Measurements from ENCODE around the gene HLA-DPA1. TPM values are rescaled to one million over a fixed set of nuclear protein-coding genes. Genes with fewer than 3 reads are reported as not detected.
A peak's percentile ranks its signal among the peaks of the same experiment; 100 is the strongest.

Gene HLA-DPA1
- total RNA-seq, 2 donors from 2014 or later, result 141 to 148 TPM

DNA sequence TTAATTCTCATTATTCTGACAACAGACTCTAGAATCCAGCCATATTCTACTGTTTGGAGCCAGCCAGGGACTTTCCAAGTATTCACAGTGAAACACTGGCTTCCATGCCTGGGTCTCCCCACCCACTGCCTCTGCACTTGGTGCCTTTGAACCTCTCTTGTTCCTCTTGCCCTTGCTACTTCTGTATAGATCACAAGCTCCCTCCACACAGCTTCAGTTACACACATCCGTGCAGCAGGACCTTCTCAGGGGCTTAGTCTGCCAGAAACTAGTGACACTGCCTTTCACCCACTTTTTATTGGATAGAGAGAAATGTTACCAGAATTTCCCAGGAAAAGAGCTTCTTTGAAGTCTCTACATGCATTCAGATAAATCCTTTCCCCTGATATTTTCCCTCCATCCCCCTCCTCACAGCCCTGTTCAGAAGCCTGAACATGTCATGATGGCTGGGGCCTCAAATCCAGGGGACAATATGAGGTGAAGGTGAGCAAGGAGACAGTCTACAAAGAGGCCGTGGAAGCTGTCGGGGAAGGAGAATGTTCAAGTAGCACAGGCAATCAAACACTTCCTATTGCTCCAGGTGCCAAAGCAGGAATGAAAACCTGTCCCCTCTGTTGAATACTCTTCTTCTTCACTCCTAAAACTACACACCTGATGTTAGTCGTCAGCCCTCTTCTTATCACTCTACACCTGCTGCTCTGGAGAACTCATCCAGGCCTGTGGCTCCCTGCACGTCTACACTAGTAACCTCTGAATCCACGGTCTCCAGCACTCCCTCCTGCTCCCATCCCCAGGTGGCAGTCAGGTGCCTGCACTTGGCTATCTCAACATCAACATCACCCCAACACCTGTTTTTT is 43.9 kb downstream of the HLA-DPA1 start:
- Histone ChIP-seq H3K27me3 (replicated peaks; ENCODE audit: insufficient read depth) (peaks cover 4% of the 10 kb centered on the region), H3K27ac (peak overlapping the region in 1 of 2 donors; percentile 51), H3K4me1 (ENCODE audit: control insufficient read depth in 1 of 2, low read depth in 2 of 2) (no peaks in the 10 kb centered on the region), H3K4me3 (no peak overlapping the region), H3K36me3 (no peaks in the 10 kb centered on the region), H3K9me3 (peaks cover 3% of the 10 kb centered on the region)
- TF ChIP-seq, protein P1, sequence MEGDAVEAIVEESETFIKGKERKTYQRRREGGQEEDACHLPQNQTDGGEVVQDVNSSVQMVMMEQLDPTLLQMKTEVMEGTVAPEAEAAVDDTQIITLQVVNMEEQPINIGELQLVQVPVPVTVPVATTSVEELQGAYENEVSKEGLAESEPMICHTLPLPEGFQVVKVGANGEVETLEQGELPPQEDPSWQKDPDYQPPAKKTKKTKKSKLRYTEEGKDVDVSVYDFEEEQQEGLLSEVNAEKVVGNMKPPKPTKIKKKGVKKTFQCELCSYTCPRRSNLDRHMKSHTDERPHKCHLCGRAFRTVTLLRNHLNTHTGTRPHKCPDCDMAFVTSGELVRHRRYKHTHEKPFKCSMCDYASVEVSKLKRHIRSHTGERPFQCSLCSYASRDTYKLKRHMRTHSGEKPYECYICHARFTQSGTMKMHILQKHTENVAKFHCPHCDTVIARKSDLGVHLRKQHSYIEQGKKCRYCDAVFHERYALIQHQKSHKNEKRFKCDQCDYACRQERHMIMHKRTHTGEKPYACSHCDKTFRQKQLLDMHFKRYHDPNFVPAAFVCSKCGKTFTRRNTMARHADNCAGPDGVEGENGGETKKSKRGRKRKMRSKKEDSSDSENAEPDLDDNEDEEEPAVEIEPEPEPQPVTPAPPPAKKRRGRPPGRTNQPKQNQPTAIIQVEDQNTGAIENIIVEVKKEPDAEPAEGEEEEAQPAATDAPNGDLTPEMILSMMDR (IDR thresholded peaks at IDR 0.05), result no peak
- ATAC-seq (ENCODE audit: insufficient number of reproducible peaks, low FRiP score, low read depth) (peak; percentile 6), DNase-seq (ENCODE audit: low spot score) (no peak)

DNA sequence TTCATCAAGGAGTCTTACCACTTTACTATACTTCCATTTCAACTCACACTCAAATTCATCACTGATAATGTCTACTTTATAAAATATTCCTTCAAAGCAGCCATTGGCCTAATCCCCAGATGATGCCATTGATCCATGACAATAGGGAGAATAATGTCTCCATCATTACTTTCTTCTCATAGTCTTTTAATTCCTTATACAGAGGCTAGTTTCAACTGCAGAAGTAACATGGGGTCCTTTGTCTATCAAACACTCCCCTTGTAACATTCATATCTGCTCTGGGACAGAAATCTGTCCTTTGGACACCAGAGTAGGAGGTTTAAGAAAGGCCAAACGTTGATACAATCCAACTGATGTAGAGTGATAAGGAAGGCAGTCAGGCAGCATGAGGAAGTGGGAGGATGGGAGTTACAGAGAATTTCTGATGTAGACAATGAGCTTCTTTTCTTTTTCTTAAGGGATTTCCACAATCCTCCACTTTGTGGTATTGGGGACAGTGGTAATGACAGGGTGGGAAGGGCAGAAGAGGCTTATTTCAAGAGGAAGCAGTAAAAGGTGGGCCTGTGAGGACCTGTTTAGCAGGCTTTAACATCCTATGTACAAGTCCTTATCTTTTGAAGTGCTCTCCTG is 45.1 kb downstream of the HLA-DPA1 start:
- no peaks in the 10 kb centered on the region for H3K27me3 ChIP-seq (replicated peaks; ENCODE audit: insufficient read depth)
- no peak overlapping the region for H3K4me3 ChIP-seq
- peak overlapping the region in 1 of 2 donors; percentile 37 for H3K27ac ChIP-seq
- ATAC-seq (ENCODE audit: insufficient number of reproducible peaks, low FRiP score, low read depth), result no peak
- no peaks in the 10 kb centered on the region for H3K4me1 ChIP-seq (ENCODE audit: control insufficient read depth in 1 of 2, low read depth in 2 of 2)
- TF ChIP-seq, protein P1 (IDR thresholded peaks at IDR 0.05), result no peak
- DNase-seq (ENCODE audit: low spot score), result no peak
- H3K9me3 ChIP-seq, result no peaks in the 10 kb centered on the region
- H3K36me3 ChIP-seq, result no peaks in the 10 kb centered on the region

DNA sequence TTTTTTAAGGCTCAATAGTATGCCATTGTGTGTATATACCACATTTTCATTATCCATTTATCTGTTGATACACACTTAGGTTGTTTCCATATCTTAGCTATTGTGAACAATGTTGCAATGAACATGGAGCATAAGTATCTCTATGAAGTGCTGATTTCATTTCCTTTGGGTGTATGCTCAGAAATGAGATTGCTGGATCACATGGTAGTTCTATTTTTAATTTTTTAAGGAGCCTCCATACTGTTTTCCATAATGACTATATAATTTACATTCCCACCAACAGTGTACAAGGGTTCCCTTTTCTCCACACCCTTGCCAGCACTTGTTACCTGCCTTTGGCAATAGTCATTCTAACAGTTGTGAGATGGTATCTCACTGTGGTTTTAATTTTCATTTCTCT is 48.9 kb downstream of the HLA-DPA1 start:
- Histone ChIP-seq H3K27me3 (replicated peaks; ENCODE audit: insufficient read depth) (no peaks in the 10 kb centered on the region), H3K36me3 (no peaks in the 10 kb centered on the region), H3K9me3 (no peaks in the 10 kb centered on the region), H3K4me1 (ENCODE audit: control insufficient read depth in 1 of 2, low read depth in 2 of 2) (peaks cover 0 to 2% of the 10 kb centered on the region in 2 donors), H3K4me3 (no peak overlapping the region), H3K27ac (no peak overlapping the region)
- TF ChIP-seq, protein P1 (IDR thresholded peaks at IDR 0.05), result no peak
- ATAC-seq (ENCODE audit: insufficient number of reproducible peaks, low FRiP score, low read depth), result no peak
- DNase-seq (ENCODE audit: low spot score), result no peak

DNA sequence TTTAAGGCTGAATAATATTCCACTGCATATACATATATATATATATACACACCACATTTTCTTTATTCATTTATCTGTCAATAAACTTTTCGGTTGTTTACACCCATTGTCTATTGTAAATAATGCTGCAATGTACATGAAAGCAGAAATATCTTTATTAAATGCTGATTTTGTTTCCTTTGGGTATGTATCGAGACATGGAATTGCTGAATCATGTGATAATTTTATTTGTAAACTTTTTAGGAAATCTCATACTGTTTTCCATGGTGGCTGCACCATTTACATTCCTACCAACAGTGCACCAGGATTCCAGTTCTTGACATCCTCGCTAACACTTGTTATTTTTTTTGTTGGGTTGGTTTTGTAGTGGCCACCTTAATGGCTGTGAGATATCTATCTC is 49.9 kb downstream of the HLA-DPA1 start:
- Histone ChIP-seq H3K9me3 (no peaks in the 10 kb centered on the region), H3K27me3 (replicated peaks; ENCODE audit: insufficient read depth) (no peaks in the 10 kb centered on the region), H3K27ac (no peak overlapping the region), H3K4me1 (ENCODE audit: control insufficient read depth in 1 of 2, low read depth in 2 of 2) (peaks cover 3 to 7% of the 10 kb centered on the region in 2 donors), H3K36me3 (no peaks in the 10 kb centered on the region), H3K4me3 (no peak overlapping the region)
- DNase-seq (ENCODE audit: low spot score) (no peak), ATAC-seq (ENCODE audit: insufficient number of reproducible peaks, low FRiP score, low read depth) (no peak)
- TF ChIP-seq, protein P1 (IDR thresholded peaks at IDR 0.05), result no peak

DNA sequence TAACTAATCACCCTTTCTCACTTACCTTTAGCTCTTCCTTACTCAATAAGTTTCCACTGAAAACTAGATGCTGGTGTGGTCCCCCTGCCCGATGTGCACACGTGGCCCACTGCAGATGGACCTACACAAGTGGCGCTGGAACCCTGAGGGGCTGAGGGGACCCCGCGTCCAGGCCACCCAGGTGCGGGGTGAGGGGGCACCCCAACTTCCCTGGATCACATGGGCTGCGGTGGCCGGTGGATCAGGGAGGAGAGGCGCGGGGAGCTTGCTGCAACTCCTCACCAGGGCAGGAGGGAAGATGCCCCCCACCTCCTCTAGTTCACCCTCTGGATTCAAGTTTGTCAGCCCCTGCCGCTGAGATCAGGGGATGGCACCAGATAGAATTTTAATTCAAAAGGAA is 51.5 kb downstream of the HLA-DPA1 start:
- H3K4me1 ChIP-seq (ENCODE audit: control insufficient read depth in 1 of 2, low read depth in 2 of 2), result peaks cover 7 to 9% of the 10 kb centered on the region in 2 donors
- TF ChIP-seq, protein P1 (IDR thresholded peaks at IDR 0.05), result no peak
- H3K27me3 ChIP-seq (replicated peaks; ENCODE audit: insufficient read depth), result no peaks in the 10 kb centered on the region
- H3K27ac ChIP-seq, result no peak overlapping the region
- H3K9me3 ChIP-seq, result no peaks in the 10 kb centered on the region
- no peak for ATAC-seq (ENCODE audit: insufficient number of reproducible peaks, low FRiP score, low read depth)
- H3K36me3 ChIP-seq, result no peaks in the 10 kb centered on the region
- DNase-seq (ENCODE audit: low spot score), result no peak
- no peak overlapping the region for H3K4me3 ChIP-seq
